Measurements from ENCODE around the gene STIM1.
"Not testable (repeated sequence)": the region's sequence is repeated elsewhere in the genome, so short reads cannot be mapped to it uniquely, and the experiment has no call there.

Gene STIM1

GRCh38 chr11:4048340-4048739 is 192.9 kb downstream of the STIM1 start:
- Histone ChIP-seq H3K27ac (replicated peaks) (peak overlapping the region; percentile 66), H3K27me3 (ENCODE audit: insufficient read depth, poor library complexity, severe bottlenecking) (no peaks in the 10 kb centered on the region), H3K4me3 (replicated peaks; ENCODE audit: insufficient read depth, low read length) (no peak overlapping the region)
- no peak for DNase-seq (ENCODE audit: low read depth in 1 of 2, low spot score in 1 of 2)
- TF ChIP-seq POLR2AphosphoS5 (IDR thresholded peaks at IDR 0.05; ENCODE audit: low read depth) (no peak), GABPA (IDR thresholded peaks at IDR 0.05; ENCODE audit: low read depth) (no peak), CTCF (IDR thresholded peaks at IDR 0.05; ENCODE audit: insufficient read depth, low read length) (no peak), REST (IDR thresholded peaks at IDR 0.05; ENCODE audit: insufficient replicate concordance, low read depth) (no peak), SPI1 (IDR thresholded peaks at IDR 0.05; ENCODE audit: borderline replicate concordance, low read depth) (no peak)

GRCh38 chr11:4049006-4049405 is 193.5 kb downstream of the STIM1 start:
- TF ChIP-seq REST (IDR thresholded peaks at IDR 0.05; ENCODE audit: insufficient replicate concordance, low read depth) = no peak
- no peak for TF ChIP-seq SPI1 (IDR thresholded peaks at IDR 0.05; ENCODE audit: borderline replicate concordance, low read depth)
- no peak for TF ChIP-seq POLR2AphosphoS5 (IDR thresholded peaks at IDR 0.05; ENCODE audit: low read depth)
- no peak for TF ChIP-seq GABPA (IDR thresholded peaks at IDR 0.05; ENCODE audit: low read depth)
- no peak for TF ChIP-seq CTCF (IDR thresholded peaks at IDR 0.05; ENCODE audit: insufficient read depth, low read length)
- H3K27me3 ChIP-seq (ENCODE audit: insufficient read depth, poor library complexity, severe bottlenecking) = no peaks in the 10 kb centered on the region
- H3K4me3 ChIP-seq (replicated peaks; ENCODE audit: insufficient read depth, low read length) = no peak overlapping the region
- H3K27ac ChIP-seq (replicated peaks) = peak overlapping the region; percentile 66
- peak; percentile 85 to 86 for DNase-seq (ENCODE audit: low read depth in 1 of 2, low spot score in 1 of 2)

- no peak overlapping the region for H3K4me3 ChIP-seq (replicated peaks; ENCODE audit: insufficient read depth, low read length)
- TF ChIP-seq POLR2AphosphoS5 (IDR thresholded peaks at IDR 0.05; ENCODE audit: low read depth) (no peak), CTCF (IDR thresholded peaks at IDR 0.05; ENCODE audit: insufficient read depth, low read length) (no peak), SPI1 (IDR thresholded peaks at IDR 0.05; ENCODE audit: borderline replicate concordance, low read depth) (peak; percentile 98), GABPA (IDR thresholded peaks at IDR 0.05; ENCODE audit: low read depth) (no peak), REST (IDR thresholded peaks at IDR 0.05; ENCODE audit: insufficient replicate concordance, low read depth) (no peak)
- peak in 1 of 2 experiments; percentile 56 for DNase-seq (ENCODE audit: low read depth in 1 of 2, low spot score in 1 of 2)
- H3K27me3 ChIP-seq (ENCODE audit: insufficient read depth, poor library complexity, severe bottlenecking) = no peaks in the 10 kb centered on the region
- peak overlapping the region; percentile 66 for H3K27ac ChIP-seq (replicated peaks)
Observed at GRCh38 chr11:4050138-4050537, 194.7 kb downstream of the STIM1 start.

GRCh38 chr11:4053200-4053599 is 197.7 kb downstream of the STIM1 start:
- not testable (repeated sequence) for DNase-seq (ENCODE audit: low read depth in 1 of 2, low spot score in 1 of 2); H3K27me3 ChIP-seq (ENCODE audit: insufficient read depth, poor library complexity, severe bottlenecking); H3K27ac ChIP-seq (replicated peaks)

More at GRCh38 chr11:4053200-4053599, 197.7 kb downstream of the STIM1 start:
- not testable (repeated sequence) for H3K4me3 ChIP-seq (replicated peaks; ENCODE audit: insufficient read depth, low read length)

Measured in HL-60 (cell line).